Coronary artery (tissue), 2 donors: Measurements from ENCODE around the gene METTL6.
"Not testable (repeated sequence)": the region's sequence is repeated elsewhere in the genome, so short reads cannot be mapped to it uniquely, and the experiment has no call there.

Experiments used
- DNase-seq: peaks from one replicate; pipeline ENCODE4 v3.0.0-alpha.2; 2017; ENCODE audit warnings: low spot score
- H3K27ac ChIP-seq, 2 donors: fragments of 200-600 bp; sonication (generic); one replicate each; pipeline ENCODE4 v1.5.1; 2016 to 2019
- H3K4me3 ChIP-seq: fragments of 200-600 bp; sonication (generic); 2 replicates; pipeline ENCODE4 v1.5.1; 2016; ENCODE audit warnings: mild to moderate bottlenecking, moderate library complexity
- TF ChIP-seq, protein P1 (sequence below): fragments of 200-600 bp; sonication (generic); IDR thresholded peaks from one replicate; pipeline ENCODE4 v1.5.1; 2019; ENCODE audit warnings: antibody characterized with exemption

The METTL6 gene

DNA sequence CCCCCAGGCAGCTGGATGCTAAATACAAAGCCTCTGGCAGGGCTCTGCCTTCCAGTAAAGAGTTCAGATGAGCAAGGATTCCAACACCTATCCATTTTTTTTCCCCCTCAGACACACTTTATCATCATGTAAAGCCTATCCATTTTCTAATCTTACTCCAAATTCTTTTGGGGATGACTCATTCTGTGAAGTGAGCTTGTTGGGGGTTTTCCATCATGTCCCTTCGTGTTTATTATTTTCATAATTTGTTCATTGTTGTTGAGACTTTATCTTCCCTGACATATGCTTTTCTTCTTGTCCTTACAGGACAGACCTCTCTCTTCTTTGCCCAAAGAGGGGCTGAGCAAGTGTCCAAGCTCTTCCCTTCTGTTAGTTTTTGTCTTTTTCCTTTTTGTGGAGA lies 60.3 kb downstream of the METTL6 start:
- no peak overlapping the region for H3K4me3 ChIP-seq
- no peak overlapping the region for H3K27ac ChIP-seq
- DNase-seq: no peak
- TF ChIP-seq, protein P1, sequence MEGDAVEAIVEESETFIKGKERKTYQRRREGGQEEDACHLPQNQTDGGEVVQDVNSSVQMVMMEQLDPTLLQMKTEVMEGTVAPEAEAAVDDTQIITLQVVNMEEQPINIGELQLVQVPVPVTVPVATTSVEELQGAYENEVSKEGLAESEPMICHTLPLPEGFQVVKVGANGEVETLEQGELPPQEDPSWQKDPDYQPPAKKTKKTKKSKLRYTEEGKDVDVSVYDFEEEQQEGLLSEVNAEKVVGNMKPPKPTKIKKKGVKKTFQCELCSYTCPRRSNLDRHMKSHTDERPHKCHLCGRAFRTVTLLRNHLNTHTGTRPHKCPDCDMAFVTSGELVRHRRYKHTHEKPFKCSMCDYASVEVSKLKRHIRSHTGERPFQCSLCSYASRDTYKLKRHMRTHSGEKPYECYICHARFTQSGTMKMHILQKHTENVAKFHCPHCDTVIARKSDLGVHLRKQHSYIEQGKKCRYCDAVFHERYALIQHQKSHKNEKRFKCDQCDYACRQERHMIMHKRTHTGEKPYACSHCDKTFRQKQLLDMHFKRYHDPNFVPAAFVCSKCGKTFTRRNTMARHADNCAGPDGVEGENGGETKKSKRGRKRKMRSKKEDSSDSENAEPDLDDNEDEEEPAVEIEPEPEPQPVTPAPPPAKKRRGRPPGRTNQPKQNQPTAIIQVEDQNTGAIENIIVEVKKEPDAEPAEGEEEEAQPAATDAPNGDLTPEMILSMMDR: no peak

DNA sequence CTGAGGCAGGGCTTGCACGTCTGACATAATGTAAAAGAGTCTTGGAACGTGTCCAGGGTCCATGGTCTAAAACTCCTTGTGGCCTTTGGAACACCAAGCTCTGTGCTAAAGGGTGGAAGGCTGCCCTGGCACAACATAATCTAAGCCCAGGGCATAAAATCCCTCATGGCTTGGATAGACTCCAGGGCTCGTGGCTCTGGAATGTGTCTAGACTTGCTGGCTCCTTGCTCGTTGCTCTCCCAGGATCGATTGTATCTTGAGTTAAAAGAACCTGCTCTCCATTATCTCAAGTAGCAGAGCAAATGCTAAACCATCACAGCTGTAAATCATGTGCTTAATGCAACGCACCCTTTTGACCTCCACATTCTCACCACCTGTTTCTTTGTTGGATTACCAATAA lies 63.3 kb downstream of the METTL6 start:
- not testable (repeated sequence) for DNase-seq, H3K4me3 ChIP-seq

DNA sequence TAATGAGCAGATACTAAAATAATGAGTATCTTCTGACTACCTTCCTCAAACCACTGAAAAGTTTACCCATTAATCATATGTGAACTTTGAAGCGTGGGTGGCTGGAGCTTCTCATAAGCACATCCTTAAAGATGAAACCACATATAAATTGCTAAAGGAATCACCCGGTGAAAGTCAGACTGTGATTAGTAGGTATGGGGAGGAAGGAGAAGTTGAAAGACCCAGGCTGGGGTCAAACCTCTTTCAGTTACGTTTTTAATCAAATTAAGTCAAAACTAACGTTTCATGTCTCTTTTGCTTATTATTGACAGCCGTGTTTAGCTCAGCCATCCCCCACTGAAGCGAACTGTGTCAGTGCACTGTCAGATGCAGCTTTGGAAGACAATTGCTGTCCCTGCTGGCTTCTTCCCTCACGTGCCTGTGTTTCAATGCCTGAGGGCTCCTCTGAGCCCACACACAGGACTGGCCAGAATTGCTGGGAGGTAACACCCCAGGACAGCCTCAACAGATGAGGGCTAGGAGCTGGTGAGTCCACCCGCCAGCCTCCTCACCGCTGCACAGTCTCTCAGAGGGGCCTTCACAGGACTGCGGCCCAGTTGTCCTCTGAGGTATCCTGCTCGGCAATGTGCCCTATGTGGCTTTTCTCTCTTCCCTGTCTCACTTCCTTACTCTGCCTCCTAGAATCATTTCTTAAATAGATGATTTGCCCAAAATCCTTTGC lies 65.7 kb downstream of the METTL6 start:
- Histone ChIP-seq H3K27ac (peak overlapping the region in 1 of 2 donors; percentile 45), H3K4me3 (no peak overlapping the region)
- no peak for DNase-seq
- TF ChIP-seq, protein P1: no peak

More for the DNA sequence above, 63.3 kb downstream of the METTL6 start:
- not testable (repeated sequence) for H3K27ac ChIP-seq

- TF ChIP-seq, protein P1: no peak
- H3K4me3 ChIP-seq: no peak overlapping the region
- no peak for DNase-seq
- H3K27ac ChIP-seq: no peak overlapping the region
These were observed 66.4 kb downstream of the METTL6 start for GRCh38 chr3:15360788-15361493.
